Urothelium cell line (cell line): ENCODE results near the gene SHISA4.
"Not testable (repeated sequence)": the region's sequence is repeated elsewhere in the genome, so short reads cannot be mapped to it uniquely, and the experiment has no call there.

Source experiments
- DNase-seq: peaks from one replicate; pipeline ENCODE4 v3.0.0; 2011; ENCODE audit warnings: low spot score, mixed read lengths
- FAIRE-seq: peaks from 2 replicates; lab custom pipeline; 2011; peaks lifted over from hg19 to GRCh38; lab: Jason Lieb, UNC

The SHISA4 gene

DNA sequence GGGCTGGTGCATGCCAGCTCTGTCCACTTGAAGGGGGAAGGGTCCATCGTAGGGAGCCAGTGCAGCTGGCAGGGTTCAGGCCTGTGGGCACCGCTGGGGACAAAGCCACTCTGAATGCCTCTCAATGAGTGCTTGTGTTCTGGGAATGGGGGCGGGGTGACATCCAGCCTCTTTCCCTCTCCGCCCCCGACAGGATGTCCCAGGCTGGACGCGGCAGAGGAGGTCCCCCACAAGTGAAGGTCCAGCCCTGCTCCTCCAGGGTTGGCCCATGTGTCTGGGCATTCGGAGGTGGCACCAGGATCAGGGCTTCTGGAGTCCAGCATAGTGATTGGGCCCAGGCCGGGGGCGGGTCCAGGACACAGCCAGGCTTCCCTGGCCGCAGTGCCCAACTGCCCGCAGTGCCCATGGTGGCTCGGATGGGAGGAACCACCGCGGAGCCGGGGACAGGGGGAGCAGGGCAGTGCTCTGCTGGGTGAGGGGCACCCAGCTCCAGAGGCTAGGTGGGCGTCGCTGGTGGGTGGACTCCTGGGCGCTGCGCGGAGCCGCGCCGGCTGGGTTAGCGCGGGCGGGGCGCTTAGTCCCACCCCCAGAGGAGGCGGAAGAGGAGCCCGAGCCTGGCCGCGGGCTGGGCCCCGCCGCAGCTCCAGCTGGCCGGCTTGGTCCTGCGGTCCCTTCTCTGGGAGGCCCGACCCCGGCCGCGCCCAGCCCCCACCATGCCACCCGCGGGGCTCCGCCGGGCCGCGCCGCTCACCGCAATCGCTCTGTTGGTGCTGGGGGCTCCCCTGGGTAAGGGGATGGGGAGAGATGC, at the start of gene SHISA4:
Gene SHISA4, plus strand, starts transcription at position 617 of the 808 bp plus-strand sequence. Its CDS starts 97 bp downstream, at position 714.
- FAIRE-seq (peak; percentile 53), DNase-seq (peak; percentile 87)

DNA sequence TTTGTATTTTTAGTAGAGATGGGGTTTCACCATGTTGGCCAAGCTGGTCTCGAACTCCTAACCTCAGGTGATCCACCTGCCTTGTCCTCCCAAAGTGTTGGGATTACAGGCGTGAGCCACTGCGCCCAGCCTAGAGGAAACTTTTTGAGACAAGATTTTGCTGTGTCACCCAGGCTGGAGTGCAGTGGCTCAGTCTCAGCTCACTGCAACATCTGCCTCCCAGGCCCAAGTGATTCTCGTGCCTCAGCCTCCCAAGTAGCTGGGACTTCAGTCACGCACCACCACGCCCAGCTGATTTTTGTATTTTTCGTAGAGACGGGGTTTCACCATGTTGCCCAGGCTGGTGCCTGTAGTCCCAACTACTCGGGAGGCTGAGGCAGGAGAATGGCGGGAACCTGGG, 49.6 kb upstream of the SHISA4 start:
- not testable (repeated sequence) for DNase-seq, FAIRE-seq

DNA sequence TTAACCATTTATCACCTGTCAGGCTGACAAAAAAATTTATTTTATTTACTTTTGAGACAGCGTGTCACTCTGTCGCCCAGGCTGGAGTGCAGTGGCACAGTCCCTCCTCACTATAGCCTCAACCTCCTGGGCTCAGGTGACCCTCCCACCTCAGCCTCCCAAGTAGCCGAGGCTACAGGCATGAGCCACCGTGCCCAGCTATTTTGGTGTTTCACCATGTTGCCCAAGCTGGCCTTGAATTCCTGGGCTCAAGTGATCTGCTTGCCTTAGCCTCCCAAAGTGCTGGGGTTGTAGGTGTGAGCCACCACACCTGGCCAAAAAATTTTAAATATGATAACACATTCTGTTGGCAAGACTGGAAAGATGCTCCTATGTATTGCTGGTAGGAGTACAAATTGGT, 48.6 kb upstream of the SHISA4 start:
- no peak for DNase-seq
- no peak for FAIRE-seq

- no peak for FAIRE-seq
- no peak for DNase-seq
These were observed 48.2 kb upstream of the SHISA4 start for GRCh38 chr1:201840490-201840889.

DNA sequence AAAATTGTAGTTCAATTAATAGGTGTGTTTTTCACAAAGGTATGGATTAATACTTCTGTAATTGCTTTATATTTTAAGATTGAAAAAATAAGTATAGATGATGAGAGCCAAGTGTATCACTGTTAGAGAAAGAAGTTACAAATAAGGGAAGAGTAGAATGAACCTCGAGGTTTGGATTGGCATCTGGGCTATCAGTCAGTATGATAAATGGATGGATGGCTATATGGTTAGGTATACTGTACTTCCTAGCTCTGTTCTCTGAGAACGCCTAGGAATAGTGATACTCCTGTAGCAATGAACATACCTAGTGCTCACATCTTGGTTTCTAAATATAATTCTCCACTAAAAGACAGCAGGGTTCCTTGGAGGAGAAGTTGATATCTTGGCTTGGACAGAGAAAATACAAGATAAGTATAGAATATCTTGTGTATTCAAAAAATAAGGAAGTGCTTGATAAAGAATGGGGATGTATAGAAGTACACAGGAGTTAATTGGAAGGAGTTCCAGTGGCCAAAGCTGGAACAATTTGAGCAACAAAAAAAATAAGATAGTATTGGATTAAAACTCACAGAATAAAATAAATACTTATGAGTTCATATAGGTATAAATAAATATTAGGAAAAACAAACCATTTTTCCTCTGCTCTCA, 47.3 kb upstream of the SHISA4 start:
- FAIRE-seq (no peak), DNase-seq (no peak)

DNA sequence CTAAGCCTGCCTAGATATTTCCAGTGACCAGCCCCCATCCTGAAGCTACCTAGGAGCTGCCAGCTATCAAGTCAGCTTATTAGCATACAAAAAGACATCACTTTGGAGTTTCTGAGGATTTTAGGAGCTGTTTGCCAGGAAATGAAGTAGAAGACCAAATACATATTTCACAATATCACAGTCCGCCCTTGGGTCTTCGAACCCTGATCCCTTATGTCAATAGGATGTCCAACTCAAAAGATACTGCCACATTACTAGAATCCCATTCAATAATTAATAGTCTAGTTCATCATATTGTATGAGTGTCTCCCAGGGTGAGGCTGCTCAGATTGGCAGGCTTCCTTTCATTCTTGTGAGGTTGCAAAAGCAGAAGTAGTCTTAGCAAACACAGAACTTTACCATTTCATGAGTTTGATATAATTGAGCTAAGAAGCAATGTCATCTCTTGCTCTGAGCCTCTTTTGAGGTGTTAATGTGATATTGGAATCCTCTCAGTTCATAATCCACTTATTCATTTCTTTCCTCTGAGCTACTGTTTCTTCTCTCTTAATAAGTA, 46.1 kb upstream of the SHISA4 start:
- DNase-seq (no peak), FAIRE-seq (no peak)

DNA sequence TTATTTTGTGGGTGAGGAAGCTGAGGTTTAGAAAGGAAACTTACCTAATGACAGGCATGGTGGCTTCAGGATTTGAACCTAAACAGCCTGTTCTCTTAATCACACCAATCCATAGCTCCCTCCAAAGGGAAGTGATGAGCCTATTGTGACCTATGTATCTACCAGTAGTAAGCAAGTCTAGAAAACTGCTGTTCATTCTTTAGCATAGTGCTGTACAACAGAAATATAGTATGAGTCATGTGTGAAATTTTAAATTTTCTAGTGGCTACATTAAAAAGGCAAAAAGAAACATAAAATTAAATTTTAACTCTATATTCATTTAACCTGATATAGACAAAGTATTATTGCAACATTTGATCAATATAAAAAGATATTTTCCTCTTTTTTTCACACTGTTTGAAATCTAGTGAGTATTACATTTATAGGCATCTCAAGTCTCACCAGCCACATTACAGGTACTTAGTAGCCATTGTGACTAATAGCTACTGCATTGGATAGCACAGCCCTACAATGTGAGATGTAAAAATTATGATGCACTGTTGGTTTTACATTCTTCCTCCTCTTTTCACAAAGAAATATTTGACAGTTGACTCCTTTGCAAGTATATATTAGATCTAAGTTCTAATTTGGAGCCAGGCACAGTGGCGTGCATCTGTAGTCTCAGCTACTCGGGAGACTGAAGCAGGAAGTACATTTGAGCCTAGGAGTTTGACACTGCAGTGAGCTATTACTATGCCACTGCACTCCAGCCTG, 43.2 kb upstream of the SHISA4 start:
- FAIRE-seq (no peak), DNase-seq (no peak)

DNA sequence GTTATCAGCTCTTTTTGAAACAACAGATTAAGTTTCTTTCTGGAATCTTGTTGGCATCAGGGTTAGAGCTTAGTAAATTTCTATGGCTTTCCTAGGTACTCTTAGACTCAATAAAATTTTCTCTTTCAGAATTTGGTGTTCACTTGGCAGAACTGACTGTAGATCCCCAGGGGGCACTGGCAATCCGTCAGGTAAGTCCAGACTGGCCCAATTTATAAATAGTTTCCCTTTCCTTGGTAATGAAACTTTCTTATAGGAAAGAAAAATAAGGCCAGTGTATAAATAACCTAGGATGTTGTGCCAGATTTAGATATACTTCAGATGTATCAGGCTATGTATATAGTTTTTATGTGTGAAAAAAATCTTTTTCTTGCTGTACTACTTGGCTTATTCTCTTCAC, 41.5 kb upstream of the SHISA4 start:
- no peak for DNase-seq
- FAIRE-seq: no peak

DNA sequence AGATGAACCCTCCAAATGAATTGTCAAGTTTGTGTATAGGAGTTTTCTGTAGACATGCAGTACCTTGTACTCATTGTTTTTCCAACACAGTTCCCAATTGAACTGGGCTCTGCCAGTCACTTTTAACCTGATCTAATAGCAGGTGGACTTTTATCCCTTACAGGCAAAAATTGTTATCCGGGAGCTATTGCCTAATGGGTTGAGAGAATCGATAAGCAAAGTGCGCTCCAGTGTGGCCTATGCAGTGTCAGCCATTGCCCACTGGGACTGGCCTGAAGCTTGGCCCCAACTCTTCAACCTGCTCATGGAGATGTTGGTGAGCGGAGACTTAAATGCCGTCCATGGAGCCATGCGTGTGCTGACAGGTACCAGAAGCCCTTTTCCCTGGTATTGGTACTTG, 40.5 kb upstream of the SHISA4 start:
- no peak for FAIRE-seq
- DNase-seq: no peak

DNA sequence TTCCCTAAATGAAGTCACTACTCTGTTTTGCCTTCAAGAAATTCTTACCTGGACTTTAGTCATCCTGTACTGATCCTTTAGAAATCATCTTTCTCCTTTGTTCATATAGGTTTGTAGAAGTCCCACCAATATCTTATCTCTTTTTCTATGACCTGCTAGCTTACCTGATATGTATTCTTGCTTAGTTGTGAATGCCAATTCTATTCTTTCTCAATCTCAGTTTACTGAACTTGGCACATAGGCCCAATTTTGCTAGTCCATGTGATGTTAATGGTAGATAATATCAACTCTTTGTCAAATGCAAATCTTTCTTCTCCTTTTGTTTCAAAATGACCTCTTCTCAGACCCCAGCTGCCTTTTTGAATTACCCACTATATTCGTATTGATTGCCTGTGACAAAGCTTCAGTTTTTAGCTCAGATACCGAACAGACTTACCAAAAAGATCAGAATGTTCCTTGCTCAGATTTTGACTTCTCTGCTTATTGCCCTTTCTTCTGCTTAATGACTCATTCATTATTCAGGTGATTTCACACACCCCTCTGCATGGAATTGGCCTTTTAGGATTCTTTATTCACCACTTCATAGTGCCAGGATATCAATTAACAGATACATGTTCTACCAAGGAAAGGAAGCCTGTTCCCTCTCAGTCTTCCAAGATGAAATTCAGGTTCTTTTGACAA, 39.2 kb upstream of the SHISA4 start:
- DNase-seq (peak; percentile 20), FAIRE-seq (no peak)

GRCh38 chr1:201850053-201850397, 38.7 kb upstream of the SHISA4 start:
- FAIRE-seq: no peak
- peak; percentile 56 for DNase-seq

DNA sequence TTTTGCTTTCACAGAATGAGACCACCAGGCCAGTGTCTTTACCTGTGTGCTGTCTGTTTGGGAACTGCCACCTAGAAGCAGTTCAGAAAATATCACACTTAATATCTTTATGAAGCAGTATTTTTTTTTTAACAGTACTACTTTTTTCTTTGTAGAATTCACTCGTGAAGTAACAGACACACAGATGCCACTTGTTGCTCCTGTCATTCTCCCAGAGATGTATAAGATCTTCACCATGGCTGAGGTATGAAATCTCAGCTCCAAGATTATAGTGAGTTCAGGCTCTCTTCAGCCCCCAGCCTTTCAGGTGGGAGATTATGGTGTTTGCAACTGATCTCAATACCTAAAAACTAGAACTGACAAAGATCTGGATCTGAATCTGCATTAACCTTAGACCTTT, 36.7 kb upstream of the SHISA4 start:
- no peak for DNase-seq
- no peak for FAIRE-seq

DNA sequence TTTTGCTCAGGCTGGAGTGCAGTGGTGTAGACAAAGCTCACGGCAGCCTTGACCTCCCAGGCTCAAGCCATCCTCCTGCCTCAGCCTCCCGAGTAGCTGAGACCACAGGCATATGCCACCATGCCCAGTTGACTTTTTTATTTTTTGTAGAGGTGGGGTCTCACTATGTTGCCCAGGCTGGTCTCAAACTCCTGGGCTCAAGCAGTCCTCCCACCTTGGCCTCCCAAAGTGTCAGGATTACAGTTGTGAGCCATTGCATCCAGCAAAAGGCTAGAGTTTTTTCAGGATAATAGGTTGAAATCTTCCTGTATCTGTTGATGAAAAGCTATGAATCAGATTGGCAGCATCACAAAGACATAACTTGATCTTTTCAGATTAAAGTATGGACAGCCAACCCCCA, 32.0 kb upstream of the SHISA4 start:
- not testable (repeated sequence) for DNase-seq, FAIRE-seq

DNA sequence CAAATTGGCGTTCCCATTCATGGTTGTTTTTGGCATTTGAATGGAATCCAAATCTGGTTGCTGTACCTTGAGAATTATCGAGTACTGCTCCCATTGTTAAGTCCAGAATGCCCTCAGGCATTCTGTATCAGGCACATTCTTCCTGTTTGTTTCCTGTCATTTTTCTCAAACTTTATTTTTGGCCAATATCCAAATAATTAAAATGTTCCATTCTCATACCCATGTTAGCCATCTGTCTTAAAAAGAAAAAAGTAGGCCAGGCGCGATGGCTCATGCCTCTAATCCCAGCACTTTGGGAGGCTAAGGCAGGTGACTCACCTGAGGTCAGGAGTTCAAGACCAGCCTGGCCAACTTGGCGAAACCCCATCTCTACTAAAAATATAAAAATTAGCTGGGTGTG, 29.3 kb upstream of the SHISA4 start:
- no peak for FAIRE-seq

DNA sequence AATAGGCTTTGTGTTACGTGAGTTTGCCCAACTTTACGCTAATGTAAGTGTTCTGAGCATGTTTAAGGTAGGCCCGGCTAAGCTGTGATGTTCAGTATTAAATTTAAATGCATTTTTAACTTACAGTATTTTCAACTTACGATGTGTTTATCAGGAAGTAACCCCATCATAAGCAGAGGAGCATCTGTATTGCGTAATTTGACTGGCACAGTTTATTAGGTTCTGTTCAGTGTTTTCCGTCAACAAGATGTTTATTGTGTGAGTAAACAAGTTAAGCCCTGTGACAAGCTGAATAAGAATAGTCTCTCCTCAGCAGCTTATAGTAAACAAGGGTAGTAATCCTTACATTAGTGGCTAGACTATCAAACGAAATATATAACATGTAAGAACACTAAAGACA, 27.2 kb upstream of the SHISA4 start:
- no peak for FAIRE-seq

More for the DNA sequence above, 29.3 kb upstream of the SHISA4 start:
- DNase-seq: no peak

GRCh38 chr1:201870397-201870796, 18.3 kb upstream of the SHISA4 start:
- DNase-seq: no peak

More for the DNA sequence above, 27.2 kb upstream of the SHISA4 start:
- DNase-seq: no peak

GRCh38 chr1:201874672-201875071, 14.0 kb upstream of the SHISA4 start:
- FAIRE-seq (no peak), DNase-seq (no peak)

More at GRCh38 chr1:201870397-201870796, 18.3 kb upstream of the SHISA4 start:
- no peak for FAIRE-seq

GRCh38 chr1:201876148-201876818, 12.4 kb upstream of the SHISA4 start:
- no peak for FAIRE-seq
- DNase-seq: no peak

GRCh38 chr1:201877877-201878401, 10.8 kb upstream of the SHISA4 start:
- no peak for FAIRE-seq

More at GRCh38 chr1:201877877-201878401, 10.8 kb upstream of the SHISA4 start:
- DNase-seq: peak; percentile 52
